Measurements from ENCODE around the gene VAMP2.

VAMP2 gene

GRCh38 chr17:8190506-8190905, 27.8 kb upstream of the VAMP2 start:
- Histone ChIP-seq H3K27me3 (no peaks in the 10 kb centered on the region), H3K27ac (peak overlapping the region in 8 of 11 experiments; percentile 17 to 91 (median 80); a peak in 14 of 22 replicates), H3K36me3 (no peaks in the 10 kb centered on the region), H3K9me3 (replicated peaks in 1 of 11) (no peaks in the 10 kb centered on the region), H3K4me2 (peak overlapping the region; percentile 47 to 100 (median 70)), H4K20me1 (peaks cover 15 to 36% (median 20%) of the 10 kb centered on the region in 11 experiments; a peak in 19 of 22 replicates), H3K4me3 (peak overlapping the region; percentile 23 to 88 (median 78); a peak in 13 of 20 replicates), H3K9ac (peak overlapping the region in 9 of 11 experiments; percentile 15 to 93 (median 44); a peak in 11 of 22 replicates), H3K4me1 (peaks cover 37 to 46% (median 42%) of the 10 kb centered on the region in 10 experiments)
- no peak for TF ChIP-seq Cebpa-rat (IDR thresholded peaks at IDR 0.05)

- H3K36me3 ChIP-seq, result no peaks in the 10 kb centered on the region
- peak within 1 kb of the TSS; percentile 73 to 91 (median 84) for H3K27ac ChIP-seq
- no peaks in the 10 kb centered on the region for H3K9me3 ChIP-seq (replicated peaks in 1 of 11)
- H4K20me1 ChIP-seq, result peaks cover 15 to 36% (median 20%) of the 10 kb centered on the region in 11 experiments; a peak in 19 of 22 replicates
- peaks cover 37 to 46% (median 43%) of the 10 kb centered on the region in 10 experiments for H3K4me1 ChIP-seq
- no peaks in the 10 kb centered on the region for H3K27me3 ChIP-seq
- no peak for TF ChIP-seq Cebpa-rat (IDR thresholded peaks at IDR 0.05)
- H3K9ac ChIP-seq, result peak within 1 kb of the TSS; percentile 78 to 93 (median 88)
- peak within 1 kb of the TSS; percentile 71 to 88 (median 79) for H3K4me3 ChIP-seq
- peak within 1 kb of the TSS; percentile 85 to 100 (median 98) for H3K4me2 ChIP-seq
These were observed 27.1 kb upstream of the VAMP2 start, which contains the start of gene BORCS6 for GRCh38 chr17:8189711-8190477. Gene BORCS6 (minus strand): TSS chr17:8190180. CDS start chr17:8190140, 40 bp downstream.

- H3K36me3 ChIP-seq, result no peaks in the 10 kb centered on the region
- H3K27me3 ChIP-seq, result no peaks in the 10 kb centered on the region
- no peak for TF ChIP-seq Cebpa-rat (IDR thresholded peaks at IDR 0.05)
- H3K4me1 ChIP-seq, result peaks cover 37 to 50% (median 46%) of the 10 kb centered on the region in 10 experiments
- no peaks in the 10 kb centered on the region for H3K9me3 ChIP-seq (replicated peaks in 1 of 11)
- H3K27ac ChIP-seq, result peak overlapping the region; percentile 73 to 91 (median 84)
- H3K4me2 ChIP-seq, result peak overlapping the region; percentile 85 to 100 (median 98)
- H4K20me1 ChIP-seq, result peaks cover 15 to 36% (median 20%) of the 10 kb centered on the region in 11 experiments; a peak in 19 of 22 replicates
- H3K9ac ChIP-seq, result peak overlapping the region; percentile 78 to 93 (median 88)
- H3K4me3 ChIP-seq, result peak overlapping the region; percentile 71 to 88 (median 79)
These were observed 26.4 kb upstream of the VAMP2 start for GRCh38 chr17:8189041-8189710.

GRCh38 chr17:8188263-8188839, 25.6 kb upstream of the VAMP2 start:
- H3K36me3 ChIP-seq, result no peaks in the 10 kb centered on the region
- TF ChIP-seq Cebpa-rat (IDR thresholded peaks at IDR 0.05), result no peak
- peaks cover 15 to 36% (median 20%) of the 10 kb centered on the region in 11 experiments; a peak in 19 of 22 replicates for H4K20me1 ChIP-seq
- peaks cover 37 to 56% (median 50%) of the 10 kb centered on the region in 10 experiments for H3K4me1 ChIP-seq
- H3K9me3 ChIP-seq (replicated peaks in 1 of 11), result no peaks in the 10 kb centered on the region
- H3K4me3 ChIP-seq, result peak overlapping the region; percentile 71 to 88 (median 79)
- peak overlapping the region; percentile 85 to 100 (median 98) for H3K4me2 ChIP-seq
- H3K27ac ChIP-seq, result peak overlapping the region; percentile 24 to 91 (median 84); a peak in 21 of 22 replicates
- H3K9ac ChIP-seq, result peak overlapping the region; percentile 78 to 93 (median 88)
- no peaks in the 10 kb centered on the region for H3K27me3 ChIP-seq

GRCh38 chr17:8187517-8188262, 24.9 kb upstream of the VAMP2 start:
- Histone ChIP-seq H3K4me1 (peaks cover 37 to 52% (median 48%) of the 10 kb centered on the region in 10 experiments), H3K4me3 (peak overlapping the region; percentile 71 to 88 (median 79)), H3K36me3 (no peaks in the 10 kb centered on the region), H3K27me3 (no peaks in the 10 kb centered on the region), H3K4me2 (peak overlapping the region; percentile 85 to 100 (median 98)), H3K9ac (peak overlapping the region; percentile 78 to 93 (median 88)), H3K9me3 (replicated peaks in 1 of 11) (no peaks in the 10 kb centered on the region), H3K27ac (peak overlapping the region; percentile 46 to 91 (median 83); a peak in 20 of 22 replicates), H4K20me1 (peaks cover 15 to 36% (median 20%) of the 10 kb centered on the region in 11 experiments; a peak in 19 of 22 replicates)
- TF ChIP-seq Cebpa-rat (IDR thresholded peaks at IDR 0.05), result no peak; a peak in 1 of 22 replicates

- H3K27ac ChIP-seq, result peak overlapping the region; percentile 46 to 91 (median 83); a peak in 21 of 22 replicates
- H3K9me3 ChIP-seq (replicated peaks in 1 of 11), result no peaks in the 10 kb centered on the region
- peak overlapping the region; percentile 71 to 93 (median 83); a peak in 21 of 22 replicates for H3K9ac ChIP-seq
- peaks cover 15 to 36% (median 20%) of the 10 kb centered on the region in 11 experiments; a peak in 19 of 22 replicates for H4K20me1 ChIP-seq
- no peaks in the 10 kb centered on the region for H3K36me3 ChIP-seq
- peaks cover 30 to 46% (median 41%) of the 10 kb centered on the region in 10 experiments for H3K4me1 ChIP-seq
- 0 out of 22 replicates have a peak, but pooled peaks of 1 of the 11 experiments have one; percentile 33 for TF ChIP-seq Cebpa-rat (IDR thresholded peaks at IDR 0.05)
- peak overlapping the region; percentile 85 to 100 (median 98) for H3K4me2 ChIP-seq
- no peaks in the 10 kb centered on the region for H3K27me3 ChIP-seq
- H3K4me3 ChIP-seq, result peak overlapping the region; percentile 71 to 88 (median 78)
These were observed 24.2 kb upstream of the VAMP2 start for GRCh38 chr17:8186787-8187516.

GRCh38 chr17:8186446-8186786, 23.7 kb upstream of the VAMP2 start:
- TF ChIP-seq Cebpa-rat (IDR thresholded peaks at IDR 0.05), result no peak
- H3K4me2 ChIP-seq, result peak overlapping the region; percentile 85 to 100 (median 98)
- peak overlapping the region; percentile 52 to 91 (median 83); a peak in 21 of 22 replicates for H3K27ac ChIP-seq

More at GRCh38 chr17:8186446-8186786, 23.7 kb upstream of the VAMP2 start:
- Histone ChIP-seq H3K4me1 (peaks cover 25 to 45% (median 37%) of the 10 kb centered on the region in 10 experiments), H3K36me3 (no peaks in the 10 kb centered on the region), H3K4me3 (peak overlapping the region; percentile 71 to 88 (median 78)), H3K9me3 (replicated peaks in 1 of 11) (no peaks in the 10 kb centered on the region), H4K20me1 (peaks cover 15 to 36% (median 20%) of the 10 kb centered on the region in 11 experiments; a peak in 19 of 22 replicates), H3K9ac (peak overlapping the region; percentile 71 to 93 (median 83)), H3K27me3 (no peaks in the 10 kb centered on the region)

All from BLaER1 treated with 17β-estradiol and CSF1 and Interleukin-3, amounts not matched to agents 10 nM and 100 nM (cell line).